ENCODE results near the gene PKP2.

PKP2 gene

DNA sequence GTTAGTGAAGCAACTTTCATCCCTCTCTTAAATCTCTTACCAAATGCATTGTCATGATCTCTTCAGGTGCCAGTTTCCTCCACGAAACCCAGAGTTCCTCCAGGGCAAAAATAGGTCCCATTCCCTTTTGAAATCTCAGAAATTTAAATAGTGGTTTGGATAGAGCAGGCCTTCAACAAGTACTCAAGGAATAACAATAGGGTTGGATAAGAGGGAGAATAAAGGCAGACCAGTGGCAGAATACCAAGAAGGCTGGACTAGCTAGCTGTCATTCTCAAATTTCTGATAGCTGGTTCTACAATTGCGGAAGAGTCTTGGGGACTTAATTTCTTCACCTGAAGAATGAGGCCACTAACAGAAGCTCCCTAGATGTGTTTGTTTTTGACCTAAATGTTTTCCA is 62.5 kb downstream of the PKP2 start:
- DNase-seq (ENCODE audit: extremely low read depth, low read depth), result no peak
- H3K4me3 ChIP-seq (replicated peaks; ENCODE audit: low read depth, low read length), result no peak overlapping the region
- TF ChIP-seq, protein P1, sequence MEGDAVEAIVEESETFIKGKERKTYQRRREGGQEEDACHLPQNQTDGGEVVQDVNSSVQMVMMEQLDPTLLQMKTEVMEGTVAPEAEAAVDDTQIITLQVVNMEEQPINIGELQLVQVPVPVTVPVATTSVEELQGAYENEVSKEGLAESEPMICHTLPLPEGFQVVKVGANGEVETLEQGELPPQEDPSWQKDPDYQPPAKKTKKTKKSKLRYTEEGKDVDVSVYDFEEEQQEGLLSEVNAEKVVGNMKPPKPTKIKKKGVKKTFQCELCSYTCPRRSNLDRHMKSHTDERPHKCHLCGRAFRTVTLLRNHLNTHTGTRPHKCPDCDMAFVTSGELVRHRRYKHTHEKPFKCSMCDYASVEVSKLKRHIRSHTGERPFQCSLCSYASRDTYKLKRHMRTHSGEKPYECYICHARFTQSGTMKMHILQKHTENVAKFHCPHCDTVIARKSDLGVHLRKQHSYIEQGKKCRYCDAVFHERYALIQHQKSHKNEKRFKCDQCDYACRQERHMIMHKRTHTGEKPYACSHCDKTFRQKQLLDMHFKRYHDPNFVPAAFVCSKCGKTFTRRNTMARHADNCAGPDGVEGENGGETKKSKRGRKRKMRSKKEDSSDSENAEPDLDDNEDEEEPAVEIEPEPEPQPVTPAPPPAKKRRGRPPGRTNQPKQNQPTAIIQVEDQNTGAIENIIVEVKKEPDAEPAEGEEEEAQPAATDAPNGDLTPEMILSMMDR (IDR thresholded peaks at IDR 0.05; ENCODE audit: low read depth, low read length, missing control alignments), result no peak

DNA sequence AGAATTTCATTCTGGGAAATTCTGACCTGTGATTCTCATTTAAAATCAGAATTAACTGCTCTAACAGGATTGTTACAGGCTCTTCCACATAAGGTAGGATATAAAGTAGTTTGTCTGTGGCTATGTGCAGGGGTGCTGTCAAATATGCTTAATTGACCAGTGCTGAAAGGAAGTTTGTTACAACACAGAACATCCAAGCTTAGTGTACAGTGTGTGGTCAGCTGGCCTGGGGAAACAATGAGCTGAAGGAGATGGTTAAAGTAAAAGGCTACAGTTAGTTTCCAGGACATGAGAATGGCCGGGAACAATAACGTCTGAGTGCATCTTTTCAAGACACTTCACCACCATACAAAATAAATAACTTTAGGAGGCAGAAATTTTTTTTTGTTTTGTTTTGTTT is 68.0 kb downstream of the PKP2 start:
- no peak overlapping the region for H3K4me3 ChIP-seq (replicated peaks; ENCODE audit: low read depth, low read length)
- DNase-seq (ENCODE audit: extremely low read depth, low read depth), result no peak
- TF ChIP-seq, protein P1 (IDR thresholded peaks at IDR 0.05; ENCODE audit: low read depth, low read length, missing control alignments), result no peak

DNA sequence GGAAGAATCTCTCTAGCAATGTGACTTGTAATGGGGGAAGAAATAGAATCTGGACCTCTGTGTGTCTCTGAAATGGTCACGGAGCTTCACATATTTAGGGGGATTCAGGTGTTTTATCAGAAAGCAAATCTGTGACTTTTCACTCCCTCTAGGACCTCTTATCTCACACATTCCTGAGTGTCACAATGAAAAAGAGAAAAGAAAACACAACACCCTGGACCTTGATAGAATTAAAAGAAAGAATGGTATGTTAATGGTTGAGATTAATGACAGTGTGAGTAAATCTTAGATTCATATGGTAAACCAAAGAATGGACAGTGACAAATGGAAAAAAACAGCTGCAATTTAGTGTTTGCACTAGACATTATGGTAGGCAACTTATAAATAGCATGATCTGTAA is 68.5 kb downstream of the PKP2 start:
- no peak overlapping the region for H3K4me3 ChIP-seq (replicated peaks; ENCODE audit: low read depth, low read length)
- TF ChIP-seq, protein P1 (IDR thresholded peaks at IDR 0.05; ENCODE audit: low read depth, low read length, missing control alignments), result no peak
- DNase-seq (ENCODE audit: extremely low read depth, low read depth), result no peak

DNA sequence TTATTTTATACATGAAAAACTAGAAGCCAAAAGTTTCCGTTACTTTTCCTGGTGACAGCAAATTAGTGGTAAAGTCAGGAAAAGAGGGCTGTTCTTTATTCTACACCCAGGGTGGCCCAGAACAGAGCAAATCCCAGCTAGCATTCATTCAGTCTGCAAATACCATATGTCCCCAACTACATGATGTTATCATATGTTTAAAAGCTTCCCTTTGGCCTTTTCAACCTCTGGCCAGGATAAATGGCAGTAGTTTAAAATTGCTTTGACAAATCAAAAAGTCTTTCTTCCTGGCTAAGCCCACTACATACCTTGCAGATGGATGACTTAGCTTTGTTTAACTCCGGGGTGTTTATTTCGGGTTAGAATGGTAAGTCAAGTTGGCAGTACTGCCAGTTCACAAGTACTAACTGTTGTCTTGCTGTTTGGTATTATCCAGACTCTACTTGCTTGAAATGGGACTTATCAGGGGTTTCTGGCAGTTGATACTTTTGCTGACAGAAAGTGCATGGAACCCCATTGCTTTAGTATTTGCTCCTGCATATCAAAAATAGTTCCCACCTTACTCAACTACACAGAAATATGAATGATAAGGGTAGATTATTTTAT is 69.7 kb downstream of the PKP2 start:
- no peak overlapping the region for H3K4me3 ChIP-seq (replicated peaks; ENCODE audit: low read depth, low read length)
- DNase-seq (ENCODE audit: extremely low read depth, low read depth), result no peak
- TF ChIP-seq, protein P1 (IDR thresholded peaks at IDR 0.05; ENCODE audit: low read depth, low read length, missing control alignments), result no peak

DNA sequence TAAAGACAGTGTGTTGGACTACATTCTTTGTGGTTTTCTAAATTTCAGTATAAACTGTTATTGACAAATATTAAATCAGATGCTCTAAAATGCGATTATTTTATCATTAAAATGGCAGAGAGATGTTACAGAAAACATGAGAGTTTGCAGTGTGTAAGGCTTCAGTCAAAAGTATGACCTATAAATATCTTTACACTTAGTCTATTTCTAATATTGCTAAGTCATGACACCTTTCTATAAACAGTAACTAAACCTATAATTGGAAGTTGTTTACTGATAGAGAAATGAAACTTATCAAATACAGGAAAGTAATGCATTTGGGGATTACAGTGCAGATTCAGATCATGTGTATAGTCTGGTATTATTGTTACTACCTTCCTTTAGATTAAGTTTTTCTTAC is 72.0 kb downstream of the PKP2 start:
- DNase-seq (ENCODE audit: extremely low read depth, low read depth), result no peak
- H3K4me3 ChIP-seq (replicated peaks; ENCODE audit: low read depth, low read length), result no peak overlapping the region
- TF ChIP-seq, protein P1 (IDR thresholded peaks at IDR 0.05; ENCODE audit: low read depth, low read length, missing control alignments), result no peak

DNA sequence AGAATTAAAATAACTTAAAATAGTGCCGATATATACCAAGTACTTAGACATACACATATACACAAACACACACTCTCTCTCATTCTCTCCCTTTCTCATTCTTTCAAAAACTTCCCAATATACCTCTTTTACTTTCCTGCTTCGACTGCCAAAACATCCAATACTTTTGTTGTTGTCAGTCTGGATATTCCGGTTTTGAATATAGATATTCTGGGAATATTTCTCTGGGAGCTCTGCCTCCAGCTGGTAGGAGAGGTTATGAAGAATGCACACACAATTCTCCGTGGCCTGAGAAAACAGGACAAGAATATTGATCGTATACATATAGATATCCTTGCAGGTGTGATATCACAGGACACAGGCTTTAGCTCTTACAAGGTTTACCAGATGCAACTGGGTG is 74.2 kb downstream of the PKP2 start:
- no peak overlapping the region for H3K4me3 ChIP-seq (replicated peaks; ENCODE audit: low read depth, low read length)
- DNase-seq (ENCODE audit: extremely low read depth, low read depth), result no peak
- TF ChIP-seq, protein P1 (IDR thresholded peaks at IDR 0.05; ENCODE audit: low read depth, low read length, missing control alignments), result no peak

DNA sequence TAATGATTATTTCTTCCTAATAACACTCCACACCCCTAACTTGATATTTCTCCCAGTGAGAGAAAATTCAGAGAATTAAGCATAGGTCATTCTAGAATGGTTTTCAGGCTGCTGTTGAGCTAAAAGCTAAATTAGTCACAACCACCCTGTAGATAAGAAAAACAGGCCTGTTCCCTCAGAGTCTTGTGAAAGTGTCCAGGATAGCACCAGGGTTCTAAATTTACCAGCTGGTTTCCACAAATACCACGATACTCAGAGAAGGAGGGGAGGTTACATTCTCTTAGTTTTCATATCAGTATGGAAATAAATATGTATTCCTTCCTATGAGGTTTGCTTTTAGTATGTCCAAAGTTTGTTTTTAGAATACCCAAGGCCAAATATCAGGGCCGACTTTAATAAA is 74.9 kb downstream of the PKP2 start:
- DNase-seq (ENCODE audit: extremely low read depth, low read depth), result no peak
- no peak overlapping the region for H3K4me3 ChIP-seq (replicated peaks; ENCODE audit: low read depth, low read length)
- TF ChIP-seq, protein P1 (IDR thresholded peaks at IDR 0.05; ENCODE audit: low read depth, low read length, missing control alignments), result no peak
